GM12878 (cell line): Measurements from ENCODE around the gene CYBB. TPM values are rescaled to one million over a fixed set of nuclear protein-coding genes. Genes with fewer than 3 reads are reported as not detected.
A peak's percentile ranks its signal among the peaks of the same experiment; 100 is the strongest.

Source experiments
- ATAC-seq: fragments of 200-7000 bp; cut with Tn5 transposase; 3 replicates; pipeline ENCODE4 v1.9.1; 2020; ENCODE audit warnings: mild to moderate bottlenecking, moderate library complexity
- BruUV-seq: library from RNA; stranded (reverse); fragments of 400-500 nt; replicated peaks from 2 replicates; lab custom pipeline; 2021; lab: Mats Ljungman, UMichigan
- CTCF ChIA-PET: fragments of 300-600 bp; sonication (Branson Sonifier 250); formaldehyde crosslinking; extraction: SDS; loops from one replicate; lab custom pipeline; 2021; ENCODE audit warnings: inconsistent platforms; lab: Yijun Ruan, JAX
- POLR2A ChIA-PET: fragments of 350-600 bp; formaldehyde crosslinking; extraction: SDS; loops from one replicate; lab custom pipeline; 2021; ENCODE audit warnings: inconsistent platforms; lab: Charles Lee
- RAD21 ChIA-PET: fragments of 300-600 bp; sonication (Branson Sonifier 250); formaldehyde crosslinking; loops from one replicate; lab custom pipeline; 2023; ENCODE audit warnings: antibody characterized with exemption; ENCODE audit not compliant: unreplicated experiment; lab: Charles Lee
- SMC1A ChIA-PET: fragments of 300-600 bp; sonication (Branson Sonifier 250); formaldehyde crosslinking; loops from one replicate; lab custom pipeline; 2023; ENCODE audit not compliant: unreplicated experiment, uncharacterized antibody; lab: Charles Lee
- DNase-seq: peaks from one replicate; pipeline ENCODE4 v3.0.0-alpha.2; 2011; ENCODE audit warnings: low read depth, low spot score
- FAIRE-seq: peaks from 3 replicates; lab custom pipeline; 2011; peaks lifted over from hg19 to GRCh38; lab: Jason Lieb, UNC
- H2AFZ ChIP-seq: 2 replicates; pipeline ENCODE4 v1.6.0; 2011; ENCODE audit warnings: low read depth, low read length, control low read depth; ENCODE audit not compliant: control insufficient read depth
- H3K27ac ChIP-seq: 2 replicates; pipeline ENCODE4 v1.5.1; 2011; ENCODE audit warnings: control low read depth; ENCODE audit not compliant: control insufficient read depth, insufficient read depth
- H3K27me3 ChIP-seq, 2 experiments: replicated peaks in 1 of 2; 2 replicates each; pipeline versions ENCODE4 v1.6.0 to v1.6.1; 2011; ENCODE audit warnings: low read length in 1 of 2; ENCODE audit not compliant: control insufficient read depth in 2 of 2, insufficient read depth in 2 of 2
- H3K36me3 ChIP-seq, 2 experiments: 2 replicates each; pipeline ENCODE4 v1.5.1; 2011; ENCODE audit warnings: low read length in 1 of 2; ENCODE audit not compliant: control insufficient read depth in 2 of 2, insufficient read depth in 2 of 2
- H3K4me1 ChIP-seq: 2 replicates; pipeline ENCODE4 v1.6.1; 2011; ENCODE audit warnings: mild to moderate bottlenecking, low read length, moderate library complexity, mixed read lengths; ENCODE audit not compliant: control insufficient read depth, insufficient read depth
- H3K4me2 ChIP-seq: 2 replicates; pipeline ENCODE4 v1.6.0; 2011; ENCODE audit warnings: control low read depth; ENCODE audit not compliant: control insufficient read depth, insufficient read depth
- H3K4me3 ChIP-seq: fragments of 200-600 bp; sonication (generic); 2 replicates; pipeline ENCODE4 v1.5.1; 2016
- H3K79me2 ChIP-seq: 2 replicates; pipeline ENCODE4 v1.6.0; 2011; ENCODE audit warnings: low read length; ENCODE audit not compliant: control insufficient read depth, insufficient read depth
- H3K9ac ChIP-seq: 2 replicates; pipeline ENCODE4 v1.8.0; 2011; ENCODE audit warnings: low read length, control low read depth, mixed read lengths; ENCODE audit not compliant: control insufficient read depth, insufficient read depth
- H3K9me3 ChIP-seq: replicated peaks from 3 replicates; pipeline ENCODE4 v1.5.1; 2011; ENCODE audit warnings: mild to moderate bottlenecking, low read length; ENCODE audit not compliant: control insufficient read depth, insufficient read depth
- H4K20me1 ChIP-seq: 2 replicates; pipeline ENCODE4 v1.6.0; 2011; ENCODE audit not compliant: control insufficient read depth, insufficient read depth
- BACH1 ChIP-seq: fragments of 450-650 bp; IDR thresholded peaks from 2 replicates; pipeline ENCODE4 v1.6.1; 2017; ENCODE audit warnings: mild to moderate bottlenecking, borderline replicate concordance
- E2F8 ChIP-seq: fragments of 450-650 bp; IDR thresholded peaks from 2 replicates; pipeline ENCODE4 v1.6.1; 2018; ENCODE audit warnings: mild to moderate bottlenecking, low read depth, moderate library complexity; ENCODE audit not compliant: partially characterized antibody
- HDGF ChIP-seq: fragments of 450-650 bp; IDR thresholded peaks from 2 replicates; pipeline ENCODE4 v1.6.1; 2016; ENCODE audit warnings: antibody characterized with exemption
- HSF1 ChIP-seq: fragments of 150-350 bp; IDR thresholded peaks from 2 replicates; pipeline ENCODE4 v1.6.1; 2014; ENCODE audit warnings: mild to moderate bottlenecking, low read depth, low read length
- IKZF2 ChIP-seq, 2 experiments: fragments of 450-650 bp; IDR thresholded peaks; 2 replicates each; pipeline ENCODE4 v1.6.1; 2017; ENCODE audit warnings: mild to moderate bottlenecking in 2 of 2, moderate library complexity in 2 of 2
- RBBP5 ChIP-seq: fragments of 200-600 bp; sonication (generic); conservative IDR thresholded peaks from 2 replicates; pipeline ENCODE4 v1.6.1; 2016
- REST ChIP-seq: IDR thresholded peaks from 2 replicates; pipeline ENCODE4 v1.6.1; 2012; ENCODE audit warnings: mild to moderate bottlenecking, low read depth, low read length
- SMAD1 ChIP-seq: fragments of 450-650 bp; IDR thresholded peaks from 2 replicates; pipeline ENCODE4 v1.6.1; 2018; ENCODE audit warnings: mild to moderate bottlenecking, low read depth; ENCODE audit not compliant: partially characterized antibody
- ZBTB11 ChIP-seq: fragments of 450-650 bp; formaldehyde crosslinking; IDR thresholded peaks from 2 replicates; pipeline ENCODE4 v1.5.0; 2022; ENCODE audit warnings: mild to moderate bottlenecking, missing genetic modification characterization
- ZZZ3 ChIP-seq: IDR thresholded peaks from 2 replicates; pipeline ENCODE4 v1.6.1; 2011; ENCODE audit warnings: low read depth; ENCODE audit not compliant: control insufficient read depth, insufficient read length
- WGBS: methylation state at CpG from one replicate; pipeline ENCODE4 v1.1.6; 2016; ENCODE audit warnings: low lambda C conversion rate; ENCODE audit not compliant: insufficient replicate concordance, insufficient coverage; ENCODE audit errors: missing lambda C conversion rate; 5-methylcytosine and 5-hydroxymethylcytosine counted together
- in situ Hi-C: fragments of 300-500 bp; cut with MboI; formaldehyde crosslinking; loops from 9 replicates; pipeline ENCODE4 v1.14.3; 2018; ENCODE audit warnings: mixed read lengths
- intact Hi-C: fragments of 100-400 bp; cut with micrococcal nuclease; formaldehyde crosslinking; loops from one replicate; pipeline ENCODE4 v1.14.2; 2022; ENCODE audit not compliant: unreplicated experiment
- polyA plus RNA-seq, 11 experiments: library from polyadenylated mRNA; depleted of rRNA in 4 of 11; unstranded in 6 of 11; stranded (reverse) in 5 of 11; fragments of >200 nt; fragmentation: Nextera tagmentation in 4 of 11; fragmentation: Illumina TruSeq in 1 of 11; extraction: Ambion mirVana in 4 of 11; extraction: Trizol in 1 of 11; gene quantifications; 1 replicate in 1 of 11; 2 replicates in 10 of 11; pipeline versions ENCODE4 v1.2.1 to v1.2.3, GENCODE V29; 2011 to 2016; ENCODE audit warnings: inconsistent platforms in 2 of 11, missing spikeins in 2 of 11, low read depth in 1 of 11
- total RNA-seq, 4 experiments: library from RNA; depleted of rRNA in 3 of 4; stranded (reverse); fragments of >200 nt in 3 of 4; fragmentation: Illumina TruSeq in 1 of 4; extraction: Trizol in 1 of 4; gene quantifications; 2 replicates each; pipeline versions ENCODE4 v1.2.1 to v1.2.3, GENCODE V29; 2013 to 2021

The CYBB gene
- total and polyA plus RNA-seq, 10 of the 15 experiments (the other 5 are each of a cell fraction or from before 2014, with no cell fraction given): 6.2 to 73.9 (median 24.8) TPM

- RAD21 ChIA-PET: no interaction called here
- 24% methylated on average over 5 of the region's 5 CpGs for WGBS
- Histone ChIP-seq H3K36me3 (no peaks in the 10 kb centered on the region), H3K27me3 (no peaks in the 10 kb centered on the region), H3K4me3 (peak overlapping the region; percentile 81; the same call in 1 of the 2 replicates), H3K4me1 (no peaks in the 10 kb centered on the region), H2AFZ (peak overlapping the region; percentile 93), H3K9ac (peak overlapping the region; percentile 47), H4K20me1 (no peaks in the 10 kb centered on the region), H3K4me2 (peak overlapping the region; percentile 66), H3K79me2 (no peaks in the 10 kb centered on the region), H3K27ac (peak overlapping the region; percentile 46; the same call in 1 of the 2 replicates), H3K9me3 (no peaks in the 10 kb centered on the region)
- FAIRE-seq: no peak
- ATAC-seq: no peak; the same call in 2 of the 3 replicates
- DNase-seq: no peak
- POLR2A ChIA-PET: no interaction called here
- in situ Hi-C loops (loop anchor here (25.0 kb wide), 1 partner anchor 360 kb away; no protein-coding TSS in a partner anchor), intact Hi-C loops (no loop called here)
- CTCF ChIA-PET: interaction anchor here (1.0 to 1.1 kb wide), 3 partner anchors 20 to 86 kb away, joined by 3 to 4 read pairs (median 3); no protein-coding TSS in a partner anchor
- no TSS peak for BruUV-seq
- SMC1A ChIA-PET: no interaction called here
- TF ChIP-seq SMAD1 (no peak), ZBTB11 (CRISPR knock-in tag) (no peak), E2F8 (no peak), BACH1 (no peak), REST (no peak), HSF1 (no peak), RBBP5 (no peak), HDGF (peak; percentile 9; the same call in 1 of the 2 replicates), ZZZ3 (no peak), IKZF2 (IDR thresholded peaks at IDR 0.05) (peak; percentile 44 to 49; a peak in 2 of 4 replicates)
Measured at GRCh38 chrX:37847733-37848197, 67.9 kb downstream of the CYBB start.
